ENCODE data around the gene TSPAN32.

GRCh38 chr11:2318707-2319106, 16.9 kb downstream of the TSPAN32 start:
- TF ChIP-seq CTCF (IDR thresholded peaks at IDR 0.05) (no peak), POLR2AphosphoS5 (IDR thresholded peaks at IDR 0.05; ENCODE audit: low read depth, low read length) (no peak), REST (IDR thresholded peaks at IDR 0.05; ENCODE audit: insufficient read depth in 1 of 2, low read depth in 2 of 2, low read length in 1 of 2) (no peak)
